IMR-90 (cell line): ENCODE results near the gene ACSS2. TPM values are rescaled to one million over a fixed set of nuclear protein-coding genes. Genes with fewer than 3 reads are reported as not detected.

ENCODE experiments used
- ATAC-seq: fragments of 200-7000 bp; cut with Tn5 transposase; 2 replicates; pipeline ENCODE4 v1.9.1; 2020; ENCODE audit warnings: low read depth, mild to moderate bottlenecking, moderate library complexity
- BruUV-seq: library from RNA; stranded (reverse); fragments of 400-500 nt; replicated peaks from 2 replicates; lab custom pipeline; 2021; lab: Mats Ljungman, UMichigan
- CTCF ChIA-PET: fragments of 300-600 bp; formaldehyde crosslinking; extraction: SDS; loops from one replicate; lab custom pipeline; 2021; ENCODE audit warnings: antibody characterized with exemption; lab: Yijun Ruan, JAX
- POLR2A ChIA-PET: fragments of 300-600 bp; sonication (Branson Sonifier 250); formaldehyde crosslinking; loops from one replicate; lab custom pipeline; 2022; ENCODE audit warnings: antibody characterized with exemption; ENCODE audit not compliant: unreplicated experiment; lab: Charles Lee
- DNase-seq: peaks from one replicate; pipeline ENCODE4 v3.0.0; 2013
- H2AFZ ChIP-seq: replicated peaks from 2 replicates; pipeline ENCODE3; 2013; ENCODE audit warnings: low read length, mild to moderate bottlenecking; ENCODE audit not compliant: poor library complexity
- H2AK5ac ChIP-seq: 2 replicates; pipeline ENCODE4 v1.6.1; 2013; ENCODE audit warnings: low read depth, low read length, inconsistent platforms
- H2AK9ac ChIP-seq: replicated peaks from 2 replicates; pipeline ENCODE3; 2013; ENCODE audit warnings: mild to moderate bottlenecking, low read depth, low read length, moderate library complexity; ENCODE audit not compliant: poor library complexity
- H2BK120ac ChIP-seq: 2 replicates; pipeline ENCODE4 v1.6.1; 2013; ENCODE audit warnings: low read depth, low read length, inconsistent platforms
- H2BK15ac ChIP-seq: 3 replicates; pipeline ENCODE4 v1.6.1; 2013; ENCODE audit warnings: low read depth, low read length, inconsistent platforms
- H2BK20ac ChIP-seq: 2 replicates; pipeline ENCODE4 v1.6.1; 2013; ENCODE audit warnings: low read depth, mild to moderate bottlenecking, inconsistent platforms, low read length, moderate library complexity
- H2BK5ac ChIP-seq: 2 replicates; pipeline ENCODE4 v1.6.1; 2013; ENCODE audit warnings: mild to moderate bottlenecking, low read depth, low read length, inconsistent platforms; ENCODE audit not compliant: poor library complexity, severe bottlenecking
- H3K14ac ChIP-seq: replicated peaks from 2 replicates; pipeline ENCODE4 v1.6.1; 2013; ENCODE audit warnings: low read depth, low read length, inconsistent platforms
- H3K18ac ChIP-seq: 2 replicates; pipeline ENCODE4 v1.6.1; 2013; ENCODE audit warnings: low read depth, low read length, control low read depth
- H3K23ac ChIP-seq: 2 replicates; pipeline ENCODE4 v1.6.1; 2013; ENCODE audit warnings: low read depth, low read length, inconsistent platforms
- H3K27ac ChIP-seq: 2 replicates; pipeline ENCODE4 v1.5.1; 2013; ENCODE audit warnings: mild to moderate bottlenecking, control low read depth, low read length; ENCODE audit not compliant: insufficient read depth
- H3K27me3 ChIP-seq: 2 replicates; pipeline ENCODE4 v1.6.1; 2013; ENCODE audit warnings: low read length; ENCODE audit not compliant: control insufficient read depth, insufficient read depth
- H3K36me3 ChIP-seq: 2 replicates; pipeline ENCODE4 v1.6.1; 2013; ENCODE audit warnings: low read length, mixed read lengths; ENCODE audit not compliant: control insufficient read depth, insufficient read depth
- H3K4ac ChIP-seq: 2 replicates; pipeline ENCODE4 v1.6.1; 2013; ENCODE audit warnings: low read depth, low read length, inconsistent platforms
- H3K4me1 ChIP-seq: 2 replicates; pipeline ENCODE4 v1.6.1; 2013; ENCODE audit warnings: low read length, mixed read lengths; ENCODE audit not compliant: control insufficient read depth, insufficient read depth
- H3K4me2 ChIP-seq: 2 replicates; pipeline ENCODE4 v1.6.1; 2013; ENCODE audit warnings: low read depth, mild to moderate bottlenecking, control low read depth, low read length, moderate library complexity
- H3K4me3 ChIP-seq: 2 replicates; pipeline ENCODE4 v1.5.1; 2013; ENCODE audit warnings: low read depth, mild to moderate bottlenecking, control low read depth, low read length, moderate library complexity; ENCODE audit not compliant: insufficient read depth
- H3K56ac ChIP-seq: 2 replicates; pipeline ENCODE4 v1.6.1; 2013; ENCODE audit warnings: low read length, inconsistent platforms; ENCODE audit not compliant: insufficient read depth; ENCODE audit errors: extremely low read depth
- H3K79me1 ChIP-seq, 2 experiments: 2 replicates each; pipeline ENCODE4 v1.6.1; 2013; ENCODE audit warnings: low read length in 2 of 2, inconsistent platforms in 1 of 2, low read depth in 1 of 2
- H3K9ac ChIP-seq: 2 replicates; pipeline ENCODE4 v1.6.1; 2013; ENCODE audit warnings: low read depth, low read length, control low read depth
- H3K9me1 ChIP-seq: 2 replicates; pipeline ENCODE4 v1.6.1; 2013; ENCODE audit warnings: low read length, inconsistent platforms; ENCODE audit not compliant: insufficient read depth
- H3K9me3 ChIP-seq: 2 replicates; pipeline ENCODE4 v1.6.1; 2013; ENCODE audit warnings: low read length; ENCODE audit not compliant: control insufficient read depth, insufficient read depth
- H4K20me1 ChIP-seq: 2 replicates; pipeline ENCODE4 v1.6.1; 2013; ENCODE audit warnings: low read length, inconsistent platforms; ENCODE audit not compliant: insufficient read depth
- H4K5ac ChIP-seq: 2 replicates; pipeline ENCODE4 v1.6.1; 2013; ENCODE audit warnings: mild to moderate bottlenecking, low read depth, low read length, control low read depth
- H4K8ac ChIP-seq, 2 experiments: 2 replicates each; pipeline ENCODE4 v1.6.1; 2013; ENCODE audit warnings: low read depth in 2 of 2, low read length in 2 of 2, control low read depth in 1 of 2, inconsistent platforms in 1 of 2
- H4K91ac ChIP-seq: 2 replicates; pipeline ENCODE4 v1.6.1; 2013; ENCODE audit warnings: low read depth, low read length, inconsistent platforms; ENCODE audit not compliant: insufficient read depth
- BHLHE40 ChIP-seq: fragments of 150-350 bp; IDR thresholded peaks from 2 replicates; pipeline ENCODE4 v1.6.1; 2016; ENCODE audit warnings: mild to moderate bottlenecking, low read depth, low read length
- CEBPB ChIP-seq: IDR thresholded peaks from 2 replicates; pipeline ENCODE4 v1.6.1; 2012; ENCODE audit warnings: low read depth, low read length, improper control_type of control experiment
- FOS ChIP-seq: fragments of 150-350 bp; IDR thresholded peaks from 2 replicates; pipeline ENCODE4 v1.6.1; 2016; ENCODE audit warnings: low read depth, low read length
- MAZ ChIP-seq: IDR thresholded peaks from 2 replicates; pipeline ENCODE4 v1.6.1; 2012; ENCODE audit warnings: low read depth, mild to moderate bottlenecking, low read length, improper control_type of control experiment, moderate library complexity, borderline replicate concordance
- MXI1 ChIP-seq: IDR thresholded peaks from 2 replicates; pipeline ENCODE4 v1.6.1; 2012; ENCODE audit warnings: low read depth, mild to moderate bottlenecking, low read length, moderate library complexity, borderline replicate concordance
- NFE2L2 ChIP-seq: fragments of 150-350 bp; IDR thresholded peaks from 2 replicates; pipeline ENCODE4 v1.6.1; 2016; ENCODE audit warnings: low read depth, mild to moderate bottlenecking, low read length
- POLR2A ChIP-seq: IDR thresholded peaks from 2 replicates; pipeline ENCODE4 v1.6.1; 2012; ENCODE audit warnings: mild to moderate bottlenecking, low read depth, low read length
- RAD21 ChIP-seq: IDR thresholded peaks from 2 replicates; pipeline ENCODE4 v1.6.1; 2012; ENCODE audit warnings: low read length, improper control_type of control experiment
- RCOR1 ChIP-seq: IDR thresholded peaks from 2 replicates; pipeline ENCODE4 v1.6.1; 2012; ENCODE audit warnings: mild to moderate bottlenecking, low read length, improper control_type of control experiment; ENCODE audit not compliant: insufficient replicate concordance
- RFX5 ChIP-seq: IDR thresholded peaks from 2 replicates; pipeline ENCODE4 v1.8.0; 2012; ENCODE audit warnings: low read depth, mild to moderate bottlenecking, low read length, moderate library complexity
- SMC3 ChIP-seq: fragments of 150-350 bp; IDR thresholded peaks from 2 replicates; pipeline ENCODE4 v1.6.1; 2016; ENCODE audit warnings: low read depth, mild to moderate bottlenecking, antibody characterized with exemption, low read length, moderate library complexity
- WGBS, 2 experiments: methylation state at CpG; one replicate each; pipeline versions ENCODE4 v1.1.5 to v1.1.7; 2013; ENCODE audit warnings: missing lambda C conversion rate in 2 of 2; ENCODE audit not compliant: insufficient read length in 1 of 2; ENCODE audit errors: extremely low coverage in 2 of 2; 5-methylcytosine and 5-hydroxymethylcytosine counted together
- dilution Hi-C: fragments of 300-500 bp; cut with HindIII; formaldehyde crosslinking; loops from one replicate; pipeline ENCODE4 v1.14.3; 2018; ENCODE audit warnings: low sequenced_read_pairs; ENCODE audit not compliant: unreplicated experiment
- in situ Hi-C: fragments of 300-500 bp; cut with MboI; formaldehyde crosslinking; loops from 3 replicates; pipeline ENCODE4 v1.14.3; 2019; ENCODE audit warnings: low sequenced_read_pairs, inconsistent platforms, mixed read lengths
- intact Hi-C: fragments of 100-400 bp; cut with micrococcal nuclease; formaldehyde crosslinking; loops from 2 replicates; pipeline ENCODE4 v1.10.0; 2022
- polyA plus RNA-seq, 3 experiments: library from polyadenylated mRNA; depleted of rRNA; stranded (reverse); fragments of >200 nt; gene quantifications; 2 replicates each; pipeline ENCODE4 v1.2.3, GENCODE V29; 2012; ENCODE audit warnings: low replicate concordance in 1 of 3
- total RNA-seq: library from RNA; depleted of rRNA; stranded (reverse); fragments of >200 nt; gene quantifications from 2 replicates; pipeline ENCODE4 v1.2.3, GENCODE V29; 2012
- TF ChIP-seq, protein P1 (sequence below): conservative IDR thresholded peaks from 2 replicates; pipeline ENCODE4 v1.5.1; 2012; ENCODE audit warnings: mild to moderate bottlenecking, low read depth, low read length, improper control_type of control experiment
- TF ChIP-seq, protein P2 (sequence below): fragments of 150-350 bp; IDR thresholded peaks from 2 replicates; pipeline ENCODE4 v1.6.1; 2016; ENCODE audit warnings: low read depth, mild to moderate bottlenecking, low read length, moderate library complexity, borderline replicate concordance

The ACSS2 gene
- total and polyA plus RNA-seq, 2 of the 4 experiments (the other 2 are of a cell fraction), result 26.9 to 46.4 TPM

DNA sequence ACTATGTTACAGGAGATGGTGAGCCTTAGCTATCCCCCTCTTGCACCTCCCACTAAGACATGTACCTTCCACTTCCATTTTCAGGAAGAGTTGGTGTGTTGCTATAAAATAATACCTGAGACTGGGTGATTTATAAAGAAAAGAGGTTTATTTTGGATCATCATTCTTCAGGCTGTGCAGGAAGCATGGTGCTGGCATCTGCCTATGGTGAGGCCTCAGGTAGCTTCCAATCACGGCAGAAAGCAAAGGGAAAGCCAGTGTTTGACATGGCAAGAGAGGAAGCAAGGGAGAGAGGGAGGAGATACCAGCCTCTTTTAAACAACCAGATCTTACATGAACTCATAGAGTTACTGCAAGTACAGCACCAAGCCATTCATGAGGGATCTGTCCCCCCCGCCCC, 47.0 kb downstream of the ACSS2 start:
- H3K14ac ChIP-seq, result peak overlapping the region; percentile 82
- peaks cover 46% of the 10 kb centered on the region for H3K36me3 ChIP-seq
- dilution Hi-C loops (no loop called here), in situ Hi-C loops (no loop called here), intact Hi-C loops (no loop called here)
- H2AK9ac ChIP-seq, result no peak overlapping the region
- no peak for TF ChIP-seq POLR2A
- no peak for TF ChIP-seq FOS
- TF ChIP-seq NFE2L2, result no peak
- TF ChIP-seq RFX5, result no peak
- TF ChIP-seq BHLHE40, result no peak
- no peak for TF ChIP-seq CEBPB
- TF ChIP-seq, protein P1, sequence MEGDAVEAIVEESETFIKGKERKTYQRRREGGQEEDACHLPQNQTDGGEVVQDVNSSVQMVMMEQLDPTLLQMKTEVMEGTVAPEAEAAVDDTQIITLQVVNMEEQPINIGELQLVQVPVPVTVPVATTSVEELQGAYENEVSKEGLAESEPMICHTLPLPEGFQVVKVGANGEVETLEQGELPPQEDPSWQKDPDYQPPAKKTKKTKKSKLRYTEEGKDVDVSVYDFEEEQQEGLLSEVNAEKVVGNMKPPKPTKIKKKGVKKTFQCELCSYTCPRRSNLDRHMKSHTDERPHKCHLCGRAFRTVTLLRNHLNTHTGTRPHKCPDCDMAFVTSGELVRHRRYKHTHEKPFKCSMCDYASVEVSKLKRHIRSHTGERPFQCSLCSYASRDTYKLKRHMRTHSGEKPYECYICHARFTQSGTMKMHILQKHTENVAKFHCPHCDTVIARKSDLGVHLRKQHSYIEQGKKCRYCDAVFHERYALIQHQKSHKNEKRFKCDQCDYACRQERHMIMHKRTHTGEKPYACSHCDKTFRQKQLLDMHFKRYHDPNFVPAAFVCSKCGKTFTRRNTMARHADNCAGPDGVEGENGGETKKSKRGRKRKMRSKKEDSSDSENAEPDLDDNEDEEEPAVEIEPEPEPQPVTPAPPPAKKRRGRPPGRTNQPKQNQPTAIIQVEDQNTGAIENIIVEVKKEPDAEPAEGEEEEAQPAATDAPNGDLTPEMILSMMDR, result no peak
- TF ChIP-seq MAZ, result no peak
- no peak for TF ChIP-seq RAD21
- TF ChIP-seq SMC3, result no peak
- TF ChIP-seq, protein P2, sequence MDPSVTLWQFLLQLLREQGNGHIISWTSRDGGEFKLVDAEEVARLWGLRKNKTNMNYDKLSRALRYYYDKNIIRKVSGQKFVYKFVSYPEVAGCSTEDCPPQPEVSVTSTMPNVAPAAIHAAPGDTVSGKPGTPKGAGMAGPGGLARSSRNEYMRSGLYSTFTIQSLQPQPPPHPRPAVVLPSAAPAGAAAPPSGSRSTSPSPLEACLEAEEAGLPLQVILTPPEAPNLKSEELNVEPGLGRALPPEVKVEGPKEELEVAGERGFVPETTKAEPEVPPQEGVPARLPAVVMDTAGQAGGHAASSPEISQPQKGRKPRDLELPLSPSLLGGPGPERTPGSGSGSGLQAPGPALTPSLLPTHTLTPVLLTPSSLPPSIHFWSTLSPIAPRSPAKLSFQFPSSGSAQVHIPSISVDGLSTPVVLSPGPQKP, result no peak
- TF ChIP-seq MXI1, result no peak
- no peak for TF ChIP-seq RCOR1
- peaks cover 0 to 19% of the 10 kb centered on the region in 2 experiments; a peak in 2 of 4 replicates for H3K79me1 ChIP-seq
- H3K4ac ChIP-seq, result peak overlapping the region; percentile 73
- no peak overlapping the region for H3K56ac ChIP-seq
- H3K27ac ChIP-seq, result peak overlapping the region; percentile 91; the same call in 1 of the 2 replicates
- peaks cover 10% of the 10 kb centered on the region for H3K4me1 ChIP-seq
- peak overlapping the region; percentile 71; the same call in 1 of the 2 replicates for H4K5ac ChIP-seq
- H3K9ac ChIP-seq, result no peak overlapping the region
- H3K4me3 ChIP-seq, result no peak overlapping the region
- no TSS peak for BruUV-seq
- peak overlapping the region; percentile 91 for H2AK5ac ChIP-seq
- H4K91ac ChIP-seq, result peak overlapping the region; percentile 75
- no peak overlapping the region for H3K4me2 ChIP-seq
- peak overlapping the region; percentile 83 for H2BK5ac ChIP-seq
- peak overlapping the region; percentile 32 to 77; a peak in 2 of 4 replicates for H4K8ac ChIP-seq
- ChIA-PET CTCF (no interaction called here), POLR2A (interaction anchor here (0.6 kb wide), 1 partner anchor 51 kb away, joined by 11 read pairs; no protein-coding TSS in a partner anchor)
- peaks cover 35% of the 10 kb centered on the region for H3K9me1 ChIP-seq
- no peaks in the 10 kb centered on the region for H3K9me3 ChIP-seq
- H3K18ac ChIP-seq, result peak overlapping the region; percentile 79; the same call in 1 of the 2 replicates
- H3K27me3 ChIP-seq, result no peaks in the 10 kb centered on the region
- H2BK120ac ChIP-seq, result peak overlapping the region; percentile 77
- no peaks in the 10 kb centered on the region; the same call in 1 of the 2 replicates for H4K20me1 ChIP-seq
- H2BK20ac ChIP-seq, result peak overlapping the region; percentile 85
- H2AFZ ChIP-seq, result no peak overlapping the region
- no peak for ATAC-seq
- no CpG with 5 or more reads among the region's 2 CpGs for WGBS, 2 experiments
- DNase-seq, result no peak
- peak overlapping the region; percentile 95 for H2BK15ac ChIP-seq
- peak overlapping the region; percentile 53; the same call in 1 of the 2 replicates for H3K23ac ChIP-seq
